ENCODE measurements around the gene MRTFA.
"Not testable (repeated sequence)": the region's sequence is repeated elsewhere in the genome, so short reads cannot be mapped to it uniquely, and the experiment has no call there.

MRTFA gene

DNA sequence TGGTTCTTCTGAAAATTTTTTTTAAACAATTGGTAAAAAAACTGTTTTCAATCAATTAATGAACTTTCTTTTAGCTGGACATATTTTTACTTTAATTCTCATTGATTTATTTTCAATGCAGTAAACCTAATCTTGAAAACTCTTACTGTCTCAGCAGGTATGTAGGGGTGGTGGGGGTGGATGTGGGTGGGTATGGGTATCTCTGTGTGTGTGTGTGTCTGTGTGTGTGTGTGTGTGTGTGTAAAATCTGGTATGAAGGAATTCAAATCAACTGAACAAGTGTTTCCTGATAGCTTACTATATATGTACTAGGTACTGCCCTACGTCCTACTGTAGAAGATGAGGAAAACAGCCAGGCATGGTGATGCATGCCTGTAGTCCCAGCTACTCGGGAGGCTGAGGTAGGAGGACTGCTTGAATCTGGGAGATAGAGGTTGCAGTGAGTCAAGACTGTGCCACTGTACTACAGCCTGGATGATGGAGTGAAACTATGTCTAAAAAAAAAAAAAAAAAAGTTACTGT lies 75.5 kb downstream of the MRTFA start:
- in situ Hi-C loops (cut with MboI; ENCODE audit: low sequenced_read_pairs), result no loop called here

- in situ Hi-C loops (cut with MboI; ENCODE audit: low sequenced_read_pairs), result no loop called here
Measured at GRCh38 chr22:40560551-40560950, 76.0 kb downstream of the MRTFA start.

DNA sequence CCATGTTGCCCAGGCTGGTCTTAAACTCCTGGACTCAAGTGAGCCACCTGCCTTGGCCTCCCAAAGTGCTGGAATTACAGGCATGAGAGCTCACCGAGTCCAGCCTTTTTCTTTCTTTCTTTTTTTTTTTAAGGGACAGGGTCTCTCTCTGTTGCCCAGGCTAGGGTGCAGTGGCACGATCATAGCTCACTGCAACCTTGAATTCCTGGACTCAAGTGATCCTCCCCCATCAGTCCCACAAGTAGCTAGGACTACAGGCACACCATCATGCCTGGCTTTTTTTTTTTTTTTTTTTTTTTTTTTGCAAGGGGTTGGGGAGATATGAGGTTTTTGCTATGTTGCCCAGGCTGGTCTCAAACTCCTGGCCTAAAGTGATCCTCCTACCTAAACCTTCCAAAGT lies 78.5 kb downstream of the MRTFA start:
- in situ Hi-C loops (cut with MboI; ENCODE audit: low sequenced_read_pairs), result no loop called here

- in situ Hi-C loops (cut with MboI; ENCODE audit: low sequenced_read_pairs), result no loop called here
Measured at GRCh38 chr22:40556641-40557040, 79.9 kb downstream of the MRTFA start.

GRCh38 chr22:40554023-40554422 lies 82.5 kb downstream of the MRTFA start:
- in situ Hi-C loops (cut with MboI; ENCODE audit: low sequenced_read_pairs), result not testable (repeated sequence)

GRCh38 chr22:40553014-40553554 lies 83.4 kb downstream of the MRTFA start:
- in situ Hi-C loops (cut with MboI; ENCODE audit: low sequenced_read_pairs), result no loop called here

GRCh38 chr22:40552070-40552469 lies 84.4 kb downstream of the MRTFA start:
- in situ Hi-C loops (cut with MboI; ENCODE audit: low sequenced_read_pairs), result no loop called here

- in situ Hi-C loops (cut with MboI; ENCODE audit: low sequenced_read_pairs), result no loop called here
Measured at GRCh38 chr22:40547729-40548143, 88.8 kb downstream of the MRTFA start.

DNA sequence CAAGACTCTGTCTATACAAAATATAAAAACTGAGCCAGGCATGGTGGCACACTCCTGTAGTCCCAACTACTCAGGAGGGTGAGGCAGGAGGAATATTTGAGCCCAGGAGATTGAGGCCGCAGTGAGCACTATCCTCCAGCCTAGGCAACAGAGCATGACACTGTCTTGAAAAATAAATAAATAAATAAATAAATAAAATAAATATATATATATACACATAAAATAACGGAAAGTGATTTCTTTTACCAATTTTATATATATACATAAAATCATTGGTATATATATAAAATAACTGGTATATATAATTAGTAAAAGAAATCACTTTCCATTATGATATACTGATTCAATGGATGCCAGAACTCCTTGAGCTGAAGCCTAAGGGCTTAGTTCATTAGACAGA lies 91.8 kb downstream of the MRTFA start:
- in situ Hi-C loops (cut with MboI; ENCODE audit: low sequenced_read_pairs), result no loop called here

- in situ Hi-C loops (cut with MboI; ENCODE audit: low sequenced_read_pairs), result no loop called here
Measured at GRCh38 chr22:40542821-40543540, 93.5 kb downstream of the MRTFA start.

GRCh38 chr22:40541300-40541699 lies 95.2 kb downstream of the MRTFA start:
- in situ Hi-C loops (cut with MboI; ENCODE audit: low sequenced_read_pairs), result no loop called here

DNA sequence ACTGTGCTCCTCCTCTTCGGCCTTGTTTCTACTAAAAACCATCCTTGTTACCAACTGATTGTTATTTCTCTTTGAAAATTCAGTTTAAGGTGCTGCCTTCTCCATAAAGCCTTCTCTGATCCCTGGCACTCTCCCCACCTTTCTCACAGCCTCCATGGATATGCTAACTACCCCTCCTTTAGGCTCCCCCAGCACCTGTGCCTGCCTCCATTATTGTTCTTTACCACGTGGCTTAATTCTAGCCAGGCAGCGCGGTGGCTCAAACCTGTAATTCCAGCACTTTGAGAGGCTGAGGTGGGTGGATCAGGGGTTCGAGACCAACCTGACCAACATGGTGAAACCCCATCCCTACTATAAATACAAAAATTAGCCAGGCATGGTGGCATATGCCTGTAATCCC lies 96.3 kb downstream of the MRTFA start:
- in situ Hi-C loops (cut with MboI; ENCODE audit: low sequenced_read_pairs), result no loop called here

- in situ Hi-C loops (cut with MboI; ENCODE audit: low sequenced_read_pairs), result not testable (repeated sequence)
Measured at GRCh38 chr22:40536149-40536548, 100.4 kb downstream of the MRTFA start.

GRCh38 chr22:40535642-40536041 lies 100.9 kb downstream of the MRTFA start:
- in situ Hi-C loops (cut with MboI; ENCODE audit: low sequenced_read_pairs), result no loop called here

GRCh38 chr22:40535189-40535512 lies 101.4 kb downstream of the MRTFA start:
- in situ Hi-C loops (cut with MboI; ENCODE audit: low sequenced_read_pairs), result no loop called here

DNA sequence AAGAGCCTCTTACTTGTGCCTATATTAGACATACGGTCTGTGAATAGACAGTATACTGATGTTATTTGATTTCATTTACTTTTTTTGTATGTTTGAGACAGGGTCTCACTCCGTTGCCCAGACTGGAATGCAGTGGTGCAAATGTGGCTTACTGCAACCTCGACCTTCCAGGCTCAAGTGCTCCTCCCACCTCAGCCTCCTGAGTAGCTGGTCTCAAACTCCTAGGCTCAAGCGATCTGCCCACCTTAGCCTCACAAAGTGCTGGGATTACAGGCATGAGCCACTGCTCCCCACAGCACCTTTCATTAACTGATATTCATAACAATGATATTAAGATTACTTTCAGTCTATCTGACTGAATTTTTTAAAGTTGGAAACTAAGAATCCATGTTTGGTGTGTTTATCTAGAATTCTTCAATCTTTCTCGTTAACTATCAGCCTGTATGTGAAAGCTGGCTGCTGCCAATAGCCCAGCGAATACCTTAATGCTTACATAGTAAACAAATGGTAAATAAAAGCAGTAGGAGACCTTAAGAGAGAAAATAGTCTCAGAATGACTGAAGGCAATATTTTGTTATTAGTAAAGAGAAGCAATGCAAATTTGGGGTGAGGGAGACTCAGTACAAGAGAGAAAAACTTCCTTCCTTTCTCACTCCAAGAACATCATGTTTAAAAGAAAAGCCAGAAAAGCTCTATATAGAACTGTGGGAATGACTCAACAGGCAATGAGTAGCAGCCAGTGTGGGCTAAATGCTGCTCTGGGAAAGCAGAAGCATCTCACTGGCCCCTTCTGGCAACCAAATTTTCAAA lies 101.9 kb downstream of the MRTFA start:
- in situ Hi-C loops (cut with MboI; ENCODE audit: low sequenced_read_pairs), result loop anchor here (5.0 kb wide), 1 partner anchor 108 kb away; no protein-coding TSS in a partner anchor

GRCh38 chr22:40533712-40534378 lies 102.7 kb downstream of the MRTFA start:
- in situ Hi-C loops (cut with MboI; ENCODE audit: low sequenced_read_pairs), result loop anchor here (5.0 kb wide), 1 partner anchor 108 kb away; no protein-coding TSS in a partner anchor

GRCh38 chr22:40531951-40532900 lies 104.3 kb downstream of the MRTFA start:
- in situ Hi-C loops (cut with MboI; ENCODE audit: low sequenced_read_pairs), result loop anchor here (5.0 kb wide), 1 partner anchor 110 kb away; no protein-coding TSS in a partner anchor

DNA sequence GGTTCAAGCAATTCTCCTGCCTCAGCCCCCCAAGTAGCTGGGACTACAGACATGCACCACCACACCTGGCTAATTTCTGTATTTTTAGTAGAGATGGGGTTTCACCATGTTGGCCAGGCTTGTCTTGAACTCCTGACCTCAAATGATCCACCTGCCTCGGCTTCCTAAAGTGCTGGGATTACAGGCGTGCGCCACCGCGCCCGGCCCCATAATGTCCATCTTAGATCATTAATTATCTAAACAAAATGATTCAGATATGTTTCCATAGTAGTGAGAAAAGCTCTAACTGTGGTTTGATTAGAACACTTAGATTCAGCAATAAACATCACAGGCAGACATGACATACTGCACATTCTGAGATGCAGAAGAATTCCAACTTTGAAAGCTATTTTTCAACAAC lies 106.1 kb downstream of the MRTFA start:
- in situ Hi-C loops (cut with MboI; ENCODE audit: low sequenced_read_pairs), result loop anchor here (5.0 kb wide), 1 partner anchor 112 kb away; no protein-coding TSS in a partner anchor

DNA sequence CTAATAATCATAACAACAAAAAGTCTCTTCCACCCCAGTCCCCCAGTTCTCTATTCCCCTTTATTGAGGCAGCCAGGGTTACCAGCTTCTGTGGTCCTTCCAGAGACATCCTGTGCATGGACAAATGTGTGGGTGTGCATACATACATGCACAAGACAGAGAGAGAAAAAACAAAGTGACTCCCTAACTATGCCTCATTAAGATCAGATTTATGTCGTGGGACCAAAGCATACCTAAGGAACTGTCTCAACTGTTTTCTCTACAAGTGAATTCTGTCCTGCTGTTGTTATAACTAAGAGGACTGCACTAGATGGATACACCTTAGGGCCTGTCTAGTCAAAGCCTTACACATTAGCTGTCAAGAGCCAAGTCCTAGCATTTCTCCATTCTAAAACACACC lies 106.7 kb downstream of the MRTFA start:
- in situ Hi-C loops (cut with MboI; ENCODE audit: low sequenced_read_pairs), result loop anchor here (5.0 kb wide), 1 partner anchor 112 kb away; no protein-coding TSS in a partner anchor
